ENCODE measurements around the gene MS4A18.

GRCh38 chr11:60680455-60681119 lies 43.9 kb upstream of the MS4A18 start:
- TF ChIP-seq JUN (IDR thresholded peaks at IDR 0.05; ENCODE audit: borderline replicate concordance, insufficient read depth, insufficient read length, low read depth) (no peak), POLR2AphosphoS5 (IDR thresholded peaks at IDR 0.05; ENCODE audit: insufficient read depth, low read depth, low read length) (no peak), POLR2A (IDR thresholded peaks at IDR 0.05; ENCODE audit: low read depth, low read length) (no peak)

Data from endothelial cell of umbilical vein (primary cell).